NOMO-1 treated with dmso at 0.1 percent for 144 hours (cell line): Measurements from ENCODE around the gene SIRT2.

Experiments
- DNase-seq: peaks from one replicate; lab custom pipeline; 2025; ENCODE audit not compliant: unreplicated experiment; lab: John Stamatoyannopoulos, UW

Gene SIRT2

DNA sequence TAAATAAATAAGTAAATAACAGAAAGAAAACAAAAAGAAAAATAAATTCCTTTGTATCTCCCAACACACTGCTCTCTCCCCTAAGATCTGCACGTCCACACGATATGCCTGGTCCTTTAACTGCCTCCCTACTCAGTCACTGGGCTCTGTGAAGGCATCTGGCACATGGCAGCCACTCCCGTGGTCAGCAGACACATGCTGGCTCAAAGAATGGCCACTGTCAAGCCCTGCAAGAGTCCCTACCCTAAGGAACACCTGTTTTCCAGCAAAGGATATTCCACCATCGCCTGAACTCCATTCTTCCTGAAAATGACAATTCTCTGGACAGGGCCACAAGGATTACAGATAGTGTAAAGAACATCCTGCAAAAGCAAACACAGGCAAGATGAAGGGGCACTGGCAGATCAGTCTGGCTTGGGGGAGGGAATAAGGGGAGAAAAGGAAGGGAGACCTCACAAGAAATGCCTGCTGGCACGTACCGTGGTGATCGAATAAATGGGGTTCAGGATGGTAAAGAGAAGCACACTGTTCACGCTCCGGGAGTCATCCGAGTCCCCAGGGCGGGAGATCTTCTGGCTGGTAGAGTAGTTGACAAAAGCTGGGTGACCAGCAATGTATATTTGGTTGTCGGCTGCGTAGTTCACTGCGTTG is 53.9 kb downstream of the SIRT2 start:
- no peak for DNase-seq

DNA sequence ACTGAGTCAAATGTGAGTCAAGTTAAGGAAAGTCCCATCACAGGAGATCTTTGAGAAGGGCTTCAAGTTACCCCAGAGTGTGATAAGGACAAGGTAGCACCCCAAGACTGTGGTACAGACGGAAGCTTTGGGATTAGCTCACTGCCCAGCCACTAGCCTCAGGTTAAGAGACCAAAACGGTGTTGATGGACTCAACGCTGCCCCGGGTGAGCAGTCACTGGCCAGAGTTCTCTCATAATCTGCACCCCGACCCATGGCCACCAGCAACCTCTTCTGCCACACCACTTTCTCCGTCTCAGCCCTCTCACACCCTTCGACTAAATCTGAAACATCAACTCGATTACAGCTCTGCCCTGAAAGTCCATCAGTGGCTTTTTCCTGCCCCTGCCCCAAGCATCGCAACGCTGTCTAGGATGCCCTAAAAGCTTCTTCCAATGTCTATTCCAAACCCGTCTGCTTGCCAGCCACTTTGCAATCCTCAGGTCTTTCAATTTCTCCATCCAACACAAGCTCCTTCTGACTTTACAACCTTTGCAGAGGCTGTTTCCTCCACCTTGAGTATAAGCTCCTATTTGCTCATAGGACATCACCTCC is 55.2 kb downstream of the SIRT2 start:
- DNase-seq, result no peak

- no peak for DNase-seq
Observed at GRCh38 chr19:38843175-38843758, 56.2 kb downstream of the SIRT2 start.

- DNase-seq, result no peak
Observed at GRCh38 chr19:38842439-38843174, 56.8 kb downstream of the SIRT2 start.

DNA sequence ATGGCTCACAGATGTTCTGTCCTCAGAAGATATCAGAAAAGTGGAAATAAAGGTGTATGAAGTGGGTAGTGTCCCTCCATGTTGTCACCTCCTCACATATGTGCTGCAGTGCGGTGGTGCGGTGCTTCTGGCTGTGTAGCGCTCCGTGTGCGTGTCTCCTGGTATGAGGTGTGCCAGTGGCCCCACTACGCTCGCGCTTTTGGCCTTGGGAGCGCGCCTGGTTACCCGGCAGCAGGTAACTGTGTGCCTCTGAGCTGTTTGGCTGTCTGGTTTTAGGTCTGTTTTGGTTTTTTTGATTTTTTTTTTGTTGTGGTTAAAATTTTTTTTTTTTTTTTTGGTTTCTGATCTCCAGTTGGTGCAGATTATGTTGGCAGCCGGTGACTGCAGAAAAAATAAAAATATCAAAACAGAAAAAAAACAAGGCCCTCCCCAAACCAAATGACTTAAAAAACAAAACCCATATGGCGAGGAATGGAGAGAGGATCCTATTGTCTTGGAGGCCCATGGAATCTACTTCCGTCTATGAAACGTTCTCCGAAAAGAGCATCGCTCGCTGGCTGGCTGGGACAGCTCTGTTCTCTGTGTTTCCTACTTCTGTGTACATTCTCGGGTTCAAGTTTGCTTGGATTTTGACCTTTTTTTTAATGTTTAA is 57.5 kb downstream of the SIRT2 start:
- no peak for DNase-seq

DNA sequence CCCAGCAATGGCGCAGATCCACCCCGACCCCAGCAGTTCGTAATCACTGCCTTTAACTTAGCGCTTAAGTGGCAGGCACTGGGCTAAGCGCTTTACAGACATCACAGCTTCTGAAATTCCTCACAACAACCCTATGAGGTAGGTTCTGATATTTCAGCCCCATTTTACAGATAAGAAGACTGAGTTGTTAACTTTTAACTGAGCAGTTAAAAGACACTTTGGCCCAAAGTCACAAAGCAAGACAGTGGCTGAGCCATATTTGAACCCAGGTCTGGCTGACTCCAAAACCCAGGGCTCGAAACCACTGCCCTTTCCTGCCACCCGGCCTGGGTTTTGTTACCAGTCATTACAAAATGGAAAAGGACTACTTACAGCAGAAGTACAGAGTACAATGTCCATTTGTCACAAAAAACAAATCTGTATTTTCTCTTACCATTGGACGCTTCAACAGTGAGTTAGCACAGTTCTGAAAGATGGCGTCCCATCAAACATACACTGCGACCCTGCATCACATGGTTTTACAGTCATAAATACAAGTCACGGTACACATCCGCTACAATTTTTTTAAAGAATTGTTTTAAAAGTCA is 58.1 kb downstream of the SIRT2 start:
- DNase-seq, result no peak

DNA sequence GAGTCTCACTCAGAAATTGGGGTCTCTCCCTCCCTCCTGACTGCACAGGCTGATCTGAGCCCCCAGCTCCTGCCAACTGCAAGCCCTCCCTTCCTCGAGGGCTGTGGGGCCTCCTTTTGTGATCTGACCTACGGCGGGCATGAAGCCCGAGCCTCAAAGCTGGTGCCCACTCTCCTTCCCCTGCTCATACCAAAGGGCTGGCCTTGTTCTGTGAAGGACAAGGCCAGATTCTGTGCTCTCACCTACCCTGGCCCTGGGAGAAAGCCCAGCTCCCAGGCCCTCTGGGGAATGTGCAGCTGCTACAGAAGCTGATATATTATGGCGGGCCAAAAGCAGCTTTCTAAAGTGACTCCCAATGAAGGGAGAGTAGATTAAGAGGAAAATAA is 58.8 kb downstream of the SIRT2 start:
- DNase-seq, result no peak

DNA sequence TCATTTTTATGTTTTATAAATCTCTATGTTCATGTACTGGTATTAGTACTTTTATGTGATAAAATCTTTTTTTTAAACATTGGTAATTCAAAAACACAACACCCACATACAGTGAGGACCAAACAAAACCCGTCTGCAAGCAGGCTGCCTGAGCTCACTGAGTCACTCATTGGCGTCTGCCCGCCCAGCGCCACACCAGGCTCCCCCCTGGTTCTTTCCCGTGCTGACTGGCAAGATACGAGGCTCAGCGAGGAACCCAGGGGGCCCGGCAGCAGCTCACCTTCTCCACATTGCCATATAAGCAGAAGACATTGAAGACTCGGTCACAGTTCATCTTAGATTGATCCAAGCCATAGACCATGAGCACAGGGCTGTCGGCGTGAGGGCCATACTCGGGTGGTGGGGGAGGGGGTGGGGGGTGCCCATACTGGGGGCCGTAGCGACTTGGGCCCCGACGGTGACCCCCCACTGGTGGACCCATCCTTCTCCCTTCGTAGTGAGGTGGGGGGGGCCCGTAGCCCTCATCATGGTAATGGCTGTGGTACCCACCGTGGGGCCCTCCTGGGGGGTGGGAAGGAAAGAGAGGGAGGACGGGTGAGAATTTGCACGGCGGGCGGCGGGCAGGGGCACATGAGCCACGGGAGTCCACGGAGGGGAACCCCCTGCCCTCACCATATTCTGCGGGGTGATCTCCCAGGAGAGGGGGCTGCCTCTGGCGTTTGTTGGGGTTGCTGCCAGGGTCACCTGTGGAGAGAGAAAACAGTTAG is 59.4 kb downstream of the SIRT2 start:
- no peak for DNase-seq

- no peak for DNase-seq
Observed at GRCh38 chr19:38838986-38839761, 60.2 kb downstream of the SIRT2 start.

DNA sequence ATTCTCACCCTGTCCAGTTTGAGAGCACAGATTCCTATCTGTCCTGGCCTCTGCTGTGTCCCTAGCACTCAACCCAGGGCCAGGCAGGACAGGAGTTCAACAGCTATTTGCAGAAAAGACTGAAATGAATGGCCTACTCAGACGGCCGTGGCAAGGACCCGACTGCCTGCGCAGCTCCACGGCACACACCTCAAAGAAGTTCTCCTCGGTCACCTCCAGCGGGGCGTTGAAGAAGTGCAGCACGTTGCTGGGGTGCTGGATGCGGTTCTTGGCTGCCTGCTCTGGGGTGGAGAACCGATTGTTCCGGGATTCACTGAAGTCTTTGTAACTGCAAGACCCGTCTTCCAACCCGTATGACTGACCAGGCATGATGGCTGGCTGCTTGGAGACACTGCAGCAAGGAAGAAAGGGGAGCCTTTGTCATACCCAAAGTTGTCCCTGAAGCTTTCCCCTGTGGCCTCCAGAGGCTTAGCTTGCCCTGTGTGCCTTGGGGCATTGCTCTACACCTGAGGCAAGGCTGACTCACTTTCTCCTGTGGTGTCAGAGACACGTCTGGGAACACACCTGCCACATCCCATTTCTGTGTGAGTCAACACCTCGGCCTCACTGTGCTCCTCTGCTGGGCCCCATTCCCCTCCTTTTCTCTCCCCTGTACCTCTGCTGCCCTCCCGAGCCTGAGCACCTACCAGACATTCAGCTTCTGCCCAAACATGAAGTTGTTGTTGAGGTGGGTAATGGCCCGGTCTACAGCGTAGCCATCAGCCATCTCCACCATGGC is 61.0 kb downstream of the SIRT2 start:
- no peak for DNase-seq

DNA sequence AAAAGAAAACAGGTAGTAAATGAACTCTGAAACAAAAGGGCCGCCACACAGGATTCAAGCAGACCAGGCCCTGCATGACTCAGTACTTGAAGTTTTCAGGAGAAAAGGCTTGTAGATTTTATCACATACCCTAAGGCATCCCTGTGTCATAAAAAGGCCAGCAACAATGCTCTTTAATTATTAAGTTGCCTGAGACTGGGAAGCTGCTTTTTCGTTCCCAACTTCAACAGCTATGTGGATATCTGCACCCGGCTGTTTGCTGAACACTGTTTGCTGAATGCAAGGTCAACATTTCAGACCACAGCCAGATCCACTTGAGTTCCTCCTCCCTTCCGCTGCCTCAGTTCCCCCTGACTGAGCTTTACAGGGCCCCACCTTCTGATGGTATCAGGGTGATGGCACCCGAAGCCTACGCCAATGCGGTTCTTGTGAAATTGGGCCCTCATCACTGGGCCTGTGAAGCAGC is 61.7 kb downstream of the SIRT2 start:
- DNase-seq, result no peak

DNA sequence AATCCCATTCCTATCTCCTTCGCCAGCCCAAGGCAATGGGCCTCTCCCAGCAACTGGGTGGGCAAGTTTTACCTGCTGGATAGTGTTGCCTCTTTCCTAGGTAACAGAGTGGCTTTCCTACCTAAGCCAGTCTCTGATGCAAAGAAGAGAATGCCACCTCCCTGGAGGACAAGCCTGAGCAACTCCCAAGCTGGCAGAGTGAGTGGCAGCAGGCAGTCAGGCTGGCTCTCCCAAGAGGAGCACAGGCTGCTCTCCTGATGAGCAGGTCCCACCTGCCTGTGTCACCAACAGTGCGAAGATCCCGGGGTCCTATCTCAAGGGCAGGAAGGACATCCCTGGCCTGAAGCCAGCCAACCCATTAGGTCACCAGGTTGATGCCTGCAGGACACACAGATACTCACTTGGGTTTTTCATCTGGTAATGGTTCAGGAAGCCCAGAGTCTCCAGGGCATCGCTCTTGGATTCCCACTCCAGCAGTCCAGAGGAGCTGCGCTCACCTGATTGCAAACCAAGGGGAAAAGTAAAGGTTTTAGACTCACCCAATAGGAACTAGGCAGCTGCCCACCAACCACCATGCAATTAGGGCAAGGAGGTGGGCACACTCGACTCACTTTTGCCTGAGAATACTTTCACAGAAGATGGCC is 62.3 kb downstream of the SIRT2 start:
- no peak for DNase-seq

DNA sequence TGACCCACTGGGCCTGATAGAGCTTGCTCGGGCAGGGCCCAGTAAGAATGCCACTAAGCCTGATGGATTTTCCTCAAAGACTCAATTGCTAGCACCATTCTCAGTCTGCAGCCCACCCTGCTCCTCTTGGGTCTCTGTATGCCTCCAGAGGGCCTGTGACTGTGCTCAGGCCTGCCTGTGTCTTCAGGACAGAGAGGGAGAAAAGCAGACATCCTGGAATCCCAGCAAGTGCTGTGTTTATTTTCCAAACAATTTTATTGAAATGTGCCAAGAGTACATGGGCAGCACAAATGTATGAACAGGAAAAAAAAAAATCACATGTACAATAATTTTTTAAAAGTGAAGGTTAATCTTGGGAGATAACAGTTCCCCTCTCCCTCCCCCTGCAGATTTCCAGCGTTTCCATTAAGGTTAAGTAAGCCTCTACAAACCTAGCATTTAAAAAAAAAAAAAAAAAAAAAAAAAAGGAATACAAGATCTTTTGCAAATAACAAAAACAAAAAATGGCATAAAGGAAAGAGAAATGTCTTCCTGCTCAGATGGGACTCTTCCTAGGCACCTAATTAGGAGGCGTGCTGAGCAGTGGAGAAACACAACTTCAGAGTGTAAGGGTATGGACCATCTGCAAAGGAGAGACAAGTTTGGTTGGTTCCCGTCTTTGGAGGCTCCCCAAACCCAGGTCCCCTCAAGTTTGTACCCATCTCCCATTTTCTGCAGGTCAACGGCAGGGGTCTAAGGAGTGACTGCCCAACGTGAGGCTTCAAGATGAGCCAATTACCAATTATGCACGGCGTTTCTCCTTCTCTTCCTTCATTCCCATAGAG is 63.0 kb downstream of the SIRT2 start:
- DNase-seq, result no peak

- no peak for DNase-seq
Observed at GRCh38 chr19:38834590-38834989, 64.8 kb downstream of the SIRT2 start.

DNA sequence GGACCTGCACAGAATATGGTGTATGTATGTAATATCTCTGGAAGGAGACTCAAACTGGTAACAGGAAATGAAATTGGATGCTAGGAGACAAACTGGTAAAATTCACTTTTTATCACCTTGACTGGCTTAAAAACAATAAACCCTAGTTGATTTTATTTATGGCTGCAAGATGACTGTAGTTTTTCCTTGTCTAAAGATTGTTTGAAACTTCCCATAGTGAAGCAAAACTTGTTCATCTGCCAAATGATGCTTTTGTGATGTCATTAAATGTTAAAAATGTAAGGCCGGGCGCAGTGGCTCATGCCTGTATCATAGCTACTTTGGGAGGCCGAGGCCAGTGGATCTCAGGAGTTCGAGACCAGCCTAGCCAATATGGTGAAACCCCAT is 65.3 kb downstream of the SIRT2 start:
- DNase-seq, result no peak

- no peak for DNase-seq
Observed at GRCh38 chr19:38833092-38833425, 66.4 kb downstream of the SIRT2 start.

- no peak for DNase-seq
Observed at GRCh38 chr19:38831142-38831605, 68.2 kb downstream of the SIRT2 start.
